Endothelial cell (in vitro differentiated cells): ENCODE data around the gene POLR1A. TPM values are rescaled to one million over a fixed set of nuclear protein-coding genes. Genes with fewer than 3 reads are reported as not detected.

ENCODE experiments used
- DNase-seq: peaks from one replicate; pipeline ENCODE4 v3.0.0; 2021; ENCODE audit warnings: low spot score
- H3K27ac Mint-ChIP-seq: one replicate; pipeline ENCODE4 v1.8.0; 2021; ENCODE audit warnings: mixed read lengths, inconsistent platforms; ENCODE audit not compliant: unreplicated experiment
- H3K27me3 Mint-ChIP-seq: one replicate; pipeline ENCODE4 v1.8.0; 2021; ENCODE audit warnings: mild to moderate bottlenecking, moderate library complexity, mixed read lengths, inconsistent platforms; ENCODE audit not compliant: unreplicated experiment
- H3K36me3 Mint-ChIP-seq: one replicate; pipeline ENCODE4 v1.8.0; 2021; ENCODE audit warnings: mild to moderate bottlenecking, low read depth, mixed read lengths, inconsistent platforms; ENCODE audit not compliant: unreplicated experiment
- H3K4me1 Mint-ChIP-seq: one replicate; pipeline ENCODE4 v1.8.0; 2021; ENCODE audit warnings: mild to moderate bottlenecking, mixed read lengths, inconsistent platforms; ENCODE audit not compliant: unreplicated experiment
- H3K4me3 Mint-ChIP-seq: one replicate; pipeline ENCODE4 v1.8.0; 2021; ENCODE audit warnings: mild to moderate bottlenecking, mixed read lengths, inconsistent platforms; ENCODE audit not compliant: unreplicated experiment
- H3K9me3 Mint-ChIP-seq: one replicate; pipeline ENCODE4 v1.8.0; 2021; ENCODE audit warnings: mixed read lengths, inconsistent platforms; ENCODE audit not compliant: unreplicated experiment
- total RNA-seq: library from RNA; stranded (reverse); fragmentation: NEBNext Ultra II Directional; extraction: Animal tissue kit (Norgen Biotek cat#: 25700); gene quantifications from one replicate; pipeline ENCODE4 v1.2.1, GENCODE V29; 2021; ENCODE audit not compliant: unreplicated experiment
- TF ChIP-seq, protein P1 (sequence below): fragments of 200-600 bp; sonication (generic); IDR thresholded peaks from one replicate; pipeline ENCODE4 v1.5.0; 2021; ENCODE audit warnings: antibody characterized with exemption; ENCODE audit not compliant: unreplicated experiment

Gene POLR1A
- total RNA-seq, 1 donor from 2014 or later, result 30.4 TPM

DNA sequence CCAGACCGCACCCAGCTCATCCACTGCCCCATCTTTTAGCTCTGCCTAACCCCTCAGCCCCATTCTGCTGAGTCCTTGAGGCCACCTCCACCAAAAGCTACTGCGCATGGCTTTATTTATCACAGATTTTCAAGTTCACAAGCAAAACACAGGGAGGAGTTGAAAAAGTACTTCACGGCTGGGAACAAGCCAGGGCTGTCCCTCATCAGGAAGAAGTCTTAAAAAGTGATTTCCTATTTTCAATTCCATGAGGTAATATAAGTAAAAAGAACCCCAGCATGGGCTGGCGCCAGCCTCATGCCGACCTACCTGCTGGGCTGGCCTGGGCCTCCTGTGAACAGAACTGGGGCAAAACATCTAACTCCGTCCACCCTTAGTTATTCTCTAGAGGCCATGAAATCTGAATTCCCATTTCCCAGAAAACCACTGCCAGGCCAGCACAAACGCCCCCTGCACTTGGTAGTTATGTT, 69.0 kb downstream of the POLR1A start:
- TF ChIP-seq, protein P1, sequence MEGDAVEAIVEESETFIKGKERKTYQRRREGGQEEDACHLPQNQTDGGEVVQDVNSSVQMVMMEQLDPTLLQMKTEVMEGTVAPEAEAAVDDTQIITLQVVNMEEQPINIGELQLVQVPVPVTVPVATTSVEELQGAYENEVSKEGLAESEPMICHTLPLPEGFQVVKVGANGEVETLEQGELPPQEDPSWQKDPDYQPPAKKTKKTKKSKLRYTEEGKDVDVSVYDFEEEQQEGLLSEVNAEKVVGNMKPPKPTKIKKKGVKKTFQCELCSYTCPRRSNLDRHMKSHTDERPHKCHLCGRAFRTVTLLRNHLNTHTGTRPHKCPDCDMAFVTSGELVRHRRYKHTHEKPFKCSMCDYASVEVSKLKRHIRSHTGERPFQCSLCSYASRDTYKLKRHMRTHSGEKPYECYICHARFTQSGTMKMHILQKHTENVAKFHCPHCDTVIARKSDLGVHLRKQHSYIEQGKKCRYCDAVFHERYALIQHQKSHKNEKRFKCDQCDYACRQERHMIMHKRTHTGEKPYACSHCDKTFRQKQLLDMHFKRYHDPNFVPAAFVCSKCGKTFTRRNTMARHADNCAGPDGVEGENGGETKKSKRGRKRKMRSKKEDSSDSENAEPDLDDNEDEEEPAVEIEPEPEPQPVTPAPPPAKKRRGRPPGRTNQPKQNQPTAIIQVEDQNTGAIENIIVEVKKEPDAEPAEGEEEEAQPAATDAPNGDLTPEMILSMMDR, result no peak
- Mint-ChIP-seq H3K4me1 (peaks cover 58% of the 10 kb centered on the region), H3K4me3 (no peak overlapping the region), H3K27me3 (peaks cover 7% of the 10 kb centered on the region), H3K36me3 (peaks cover 49% of the 10 kb centered on the region), H3K27ac (peak overlapping the region; percentile 98), H3K9me3 (no peaks in the 10 kb centered on the region)
- no peak for DNase-seq

DNA sequence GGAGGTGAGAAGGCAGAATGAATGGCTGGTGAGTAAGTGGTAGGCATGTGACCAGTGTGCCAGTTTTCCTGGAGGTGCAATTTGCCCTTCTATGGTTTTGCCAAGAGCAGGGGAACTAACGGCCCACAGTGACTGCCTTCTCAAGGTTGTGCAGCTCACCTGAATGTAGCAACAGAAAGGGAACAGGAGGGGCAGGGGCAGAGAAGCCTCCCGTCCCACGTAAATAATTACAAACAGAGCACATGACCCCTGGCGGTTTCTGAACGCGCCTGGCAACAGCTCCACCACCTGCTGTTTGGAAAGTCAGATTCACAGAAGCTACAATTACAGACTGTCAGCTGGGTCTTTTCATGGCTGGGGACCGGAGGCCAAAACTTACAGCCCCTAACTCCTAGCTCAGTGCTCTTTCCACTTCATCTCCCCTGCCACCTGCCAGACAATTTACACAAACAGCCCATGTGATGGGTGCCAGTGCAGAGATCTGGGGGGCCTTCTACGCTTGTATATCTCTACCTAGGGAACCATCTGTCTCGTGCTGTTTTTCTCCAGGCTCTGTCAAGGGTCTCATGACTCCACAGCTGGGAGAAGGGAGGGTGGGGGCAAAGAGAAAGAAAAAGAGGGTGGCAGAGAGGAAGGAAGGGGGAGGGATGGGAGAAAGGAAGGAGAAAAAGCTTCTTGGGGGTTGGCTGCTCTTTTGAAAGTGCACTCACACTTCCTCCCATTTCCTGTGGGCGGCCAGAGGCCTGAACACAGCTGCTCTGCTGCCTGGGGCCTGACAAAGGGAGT, 69.6 kb downstream of the POLR1A start:
- H3K27ac Mint-ChIP-seq, result peak overlapping the region; percentile 98
- TF ChIP-seq, protein P1, result no peak
- peaks cover 49% of the 10 kb centered on the region for H3K36me3 Mint-ChIP-seq
- peak; percentile 42 for DNase-seq
- no peak overlapping the region for H3K4me3 Mint-ChIP-seq
- H3K9me3 Mint-ChIP-seq, result no peaks in the 10 kb centered on the region
- H3K4me1 Mint-ChIP-seq, result peaks cover 58% of the 10 kb centered on the region
- H3K27me3 Mint-ChIP-seq, result peaks cover 7% of the 10 kb centered on the region

DNA sequence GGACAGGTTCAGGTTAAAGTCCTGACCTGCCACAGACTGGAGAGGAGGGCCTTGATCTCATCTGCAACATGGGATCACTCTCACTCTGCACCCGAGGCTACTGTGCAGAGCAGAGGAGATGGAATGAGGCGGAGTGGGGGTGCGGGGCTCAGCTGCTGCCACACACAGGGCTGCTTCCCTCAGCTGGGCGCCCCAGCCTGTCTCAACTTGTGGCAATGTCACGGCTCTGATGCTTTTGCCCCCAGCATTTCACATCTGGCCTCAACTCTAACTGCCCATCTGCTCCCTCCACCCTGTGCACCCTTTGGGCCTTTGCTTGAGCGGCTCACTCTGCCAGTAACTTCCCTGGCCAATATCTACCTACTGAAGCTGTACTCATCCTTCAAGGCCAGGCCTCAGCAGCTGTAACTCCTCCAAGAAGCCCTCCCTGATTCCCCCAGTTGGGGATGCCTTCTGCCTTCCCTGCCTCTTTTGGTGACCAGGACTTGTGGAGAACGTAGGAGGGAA, 70.3 kb downstream of the POLR1A start:
- H3K27ac Mint-ChIP-seq, result peak overlapping the region; percentile 98
- H3K27me3 Mint-ChIP-seq, result peaks cover 7% of the 10 kb centered on the region
- peaks cover 48% of the 10 kb centered on the region for H3K36me3 Mint-ChIP-seq
- peaks cover 52% of the 10 kb centered on the region for H3K4me1 Mint-ChIP-seq
- H3K9me3 Mint-ChIP-seq, result no peaks in the 10 kb centered on the region
- TF ChIP-seq, protein P1, result no peak
- DNase-seq, result no peak
- no peak overlapping the region for H3K4me3 Mint-ChIP-seq

DNA sequence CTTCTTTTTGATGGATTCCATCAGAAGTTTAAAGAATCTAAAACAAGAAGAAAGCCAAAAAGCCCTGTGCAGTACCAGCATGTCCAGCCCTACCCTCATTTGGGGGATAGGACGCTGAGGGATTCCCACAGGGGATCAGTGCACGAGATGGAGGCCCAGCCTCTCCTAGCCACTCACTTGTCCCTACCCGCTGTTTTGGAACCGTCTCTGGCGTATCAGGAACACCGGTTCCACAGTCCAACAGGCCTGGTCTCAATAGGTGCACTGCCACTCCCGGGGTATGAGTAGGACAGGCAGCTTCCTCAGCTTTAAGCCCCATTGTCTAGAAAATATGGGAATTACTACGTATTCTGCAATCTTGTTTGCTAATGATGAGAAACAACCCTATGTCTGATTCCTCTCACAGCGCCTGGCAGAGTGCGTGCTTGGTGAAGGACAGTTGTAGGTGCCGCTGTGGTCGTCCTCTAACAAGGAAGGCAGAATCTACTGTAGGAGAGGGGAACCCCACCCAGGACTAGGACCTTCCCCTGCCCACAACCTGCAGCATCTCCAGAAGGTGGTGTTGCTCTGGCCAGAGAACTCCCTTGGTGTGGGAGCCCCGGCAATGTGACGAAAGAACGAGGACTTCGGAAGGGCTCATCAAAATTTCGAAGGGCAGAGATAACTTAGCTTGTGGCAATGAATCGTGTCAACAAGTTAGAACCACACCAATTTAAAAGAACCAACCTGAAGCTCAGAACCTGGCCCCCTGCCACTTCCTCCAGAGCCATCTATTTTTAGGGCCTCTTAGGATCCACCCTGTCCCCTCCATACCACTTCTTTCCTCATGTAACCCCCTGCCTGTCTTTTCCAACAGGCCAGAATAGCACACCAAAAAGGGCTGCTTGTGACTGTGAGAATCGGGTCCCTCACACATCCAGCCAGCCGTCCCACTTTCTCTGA, 71.7 kb downstream of the POLR1A start:
- H3K36me3 Mint-ChIP-seq, result peaks cover 52% of the 10 kb centered on the region
- TF ChIP-seq, protein P1, result no peak

More for the DNA sequence above, 71.7 kb downstream of the POLR1A start:
- DNase-seq, result no peak
- H3K4me3 Mint-ChIP-seq, result no peak overlapping the region
- peaks cover 49% of the 10 kb centered on the region for H3K4me1 Mint-ChIP-seq
- H3K27me3 Mint-ChIP-seq, result peaks cover 7% of the 10 kb centered on the region
- H3K9me3 Mint-ChIP-seq, result no peaks in the 10 kb centered on the region
- H3K27ac Mint-ChIP-seq, result no peak overlapping the region
